Activated CD4-positive, alpha-beta T cell treated with anti-CD3 and anti-CD28 coated beads, Interleukin-2, Interleukin-6, amounts not matched to agents 100 ng/mL and 50 ng/mL, durations not matched to agents 16 hours and 8 hours (primary cell): ENCODE data around the gene CACNB2.
"Not testable (repeated sequence)": the region's sequence is repeated elsewhere in the genome, so short reads cannot be mapped to it uniquely, and the experiment has no call there.

Source experiments
- DNase-seq: peaks from one replicate; pipeline ENCODE4 v3.0.0-alpha.2; 2020

The CACNB2 gene

GRCh38 chr10:18202680-18203460 lies 62.6 kb downstream of the CACNB2 start:
- DNase-seq, result no peak

- no peak for DNase-seq
These were observed 63.2 kb downstream of the CACNB2 start for GRCh38 chr10:18203471-18203870.

GRCh38 chr10:18204039-18204835 lies 64.0 kb downstream of the CACNB2 start:
- no peak for DNase-seq

- DNase-seq, result no peak
These were observed 65.0 kb downstream of the CACNB2 start for GRCh38 chr10:18205098-18205834.

- not testable (repeated sequence) for DNase-seq
These were observed 68.0 kb downstream of the CACNB2 start for GRCh38 chr10:18208186-18208585.

GRCh38 chr10:18209241-18209640 lies 69.0 kb downstream of the CACNB2 start:
- no peak for DNase-seq

- no peak for DNase-seq
These were observed 70.5 kb downstream of the CACNB2 start for GRCh38 chr10:18210711-18211110.

GRCh38 chr10:18211862-18212261 lies 71.6 kb downstream of the CACNB2 start:
- DNase-seq, result no peak

GRCh38 chr10:18213271-18213670 lies 73.0 kb downstream of the CACNB2 start:
- DNase-seq, result no peak

- peak; percentile 44 for DNase-seq
These were observed 74.7 kb downstream of the CACNB2 start for GRCh38 chr10:18214691-18215563.

- DNase-seq, result no peak
These were observed 76.3 kb downstream of the CACNB2 start for GRCh38 chr10:18216482-18216881.

GRCh38 chr10:18217577-18217976 lies 77.4 kb downstream of the CACNB2 start:
- DNase-seq, result no peak

- DNase-seq, result no peak
These were observed 78.9 kb downstream of the CACNB2 start for GRCh38 chr10:18219146-18219545.

- no peak for DNase-seq
These were observed 80.9 kb downstream of the CACNB2 start for GRCh38 chr10:18221123-18221522.

- no peak for DNase-seq
These were observed 81.7 kb downstream of the CACNB2 start for GRCh38 chr10:18221882-18222281.

GRCh38 chr10:18222866-18223265 lies 82.6 kb downstream of the CACNB2 start:
- DNase-seq, result peak; percentile 3

- DNase-seq, result no peak
These were observed 83.7 kb downstream of the CACNB2 start for GRCh38 chr10:18223898-18224297.

- no peak for DNase-seq
These were observed 84.6 kb downstream of the CACNB2 start for GRCh38 chr10:18224626-18225445.

GRCh38 chr10:18226336-18226735 lies 86.1 kb downstream of the CACNB2 start:
- no peak for DNase-seq

- no peak for DNase-seq
These were observed 89.6 kb downstream of the CACNB2 start for GRCh38 chr10:18229826-18230225.

GRCh38 chr10:18230794-18231193 lies 90.6 kb downstream of the CACNB2 start:
- DNase-seq, result no peak

- DNase-seq, result no peak
These were observed 91.3 kb downstream of the CACNB2 start for GRCh38 chr10:18231480-18231879.
